Measurements from ENCODE around the gene DNAJC8. TPM values are rescaled to one million over a fixed set of nuclear protein-coding genes. Genes with fewer than 3 reads are reported as not detected.

DNAJC8 gene
- total RNA-seq, result 54.1 and 68.1 TPM in 2 replicates

DNA sequence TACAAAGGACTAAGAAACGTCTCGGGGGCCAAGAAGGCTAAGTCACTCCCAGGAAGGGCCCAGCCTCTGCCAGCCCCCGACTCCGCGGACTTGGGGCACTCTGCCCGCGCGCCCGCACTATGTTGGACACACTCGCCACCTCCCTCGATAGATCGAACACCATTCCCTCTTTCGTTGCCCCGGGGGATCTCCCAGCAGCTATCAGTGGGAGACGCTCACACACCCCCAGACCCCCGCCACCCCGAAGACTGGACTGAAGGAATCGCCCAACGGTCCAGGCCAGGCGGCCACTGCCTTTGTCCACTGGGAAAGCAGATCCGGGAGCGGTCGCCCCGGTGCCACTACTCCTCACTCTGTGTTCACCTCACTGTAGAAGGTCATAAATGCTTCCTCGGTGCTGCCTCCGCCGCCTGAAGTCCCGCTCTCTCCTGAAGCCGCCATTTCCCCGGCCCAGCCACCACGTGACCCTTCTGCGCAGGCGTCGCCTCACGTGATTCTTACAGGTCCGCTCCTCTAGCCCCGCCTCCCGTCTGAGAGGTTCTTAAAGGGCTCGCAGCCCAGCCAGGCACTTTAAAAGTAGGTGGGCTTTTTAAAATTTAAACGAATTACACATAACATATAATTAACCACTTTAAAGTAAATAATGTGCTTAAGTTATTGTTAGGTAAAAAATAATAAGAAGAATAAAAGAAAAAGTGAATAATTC is at the start of gene DNAJC8:
Gene DNAJC8 (minus strand): TSS at position 472 of the 706 bp plus-strand sequence. CDS start 31 bp downstream, at position 441.
- peak; percentile 96 for DNase-seq

- DNase-seq, result no peak
These were observed 49.0 kb upstream of the DNAJC8 start for GRCh38 chr1:28281608-28282425.

GRCh38 chr1:28280977-28281381 is 48.1 kb upstream of the DNAJC8 start:
- DNase-seq, result no peak

DNA sequence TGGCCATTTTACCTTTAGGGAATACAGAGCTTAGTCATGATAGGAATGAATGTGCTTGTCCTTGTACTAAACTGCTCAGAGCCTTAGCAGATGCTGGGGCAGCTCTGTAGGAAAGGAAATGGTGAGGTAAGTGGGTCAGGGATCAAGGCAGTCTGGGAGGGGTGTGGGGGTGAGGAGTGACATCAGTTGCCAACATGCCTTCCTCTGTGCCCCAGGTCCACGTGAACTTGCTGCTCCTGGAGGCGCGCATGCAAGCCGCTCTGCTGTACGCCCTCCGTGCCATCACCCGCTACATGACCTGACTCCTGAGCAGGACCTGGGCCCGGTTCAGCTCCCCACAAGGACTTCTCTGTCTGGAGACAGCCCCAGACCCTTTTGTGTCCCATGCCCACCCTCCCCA is 47.7 kb upstream of the DNAJC8 start:
- peak; percentile 38 for DNase-seq

- no peak for DNase-seq
These were observed 46.9 kb upstream of the DNAJC8 start for GRCh38 chr1:28279721-28280120.

DNA sequence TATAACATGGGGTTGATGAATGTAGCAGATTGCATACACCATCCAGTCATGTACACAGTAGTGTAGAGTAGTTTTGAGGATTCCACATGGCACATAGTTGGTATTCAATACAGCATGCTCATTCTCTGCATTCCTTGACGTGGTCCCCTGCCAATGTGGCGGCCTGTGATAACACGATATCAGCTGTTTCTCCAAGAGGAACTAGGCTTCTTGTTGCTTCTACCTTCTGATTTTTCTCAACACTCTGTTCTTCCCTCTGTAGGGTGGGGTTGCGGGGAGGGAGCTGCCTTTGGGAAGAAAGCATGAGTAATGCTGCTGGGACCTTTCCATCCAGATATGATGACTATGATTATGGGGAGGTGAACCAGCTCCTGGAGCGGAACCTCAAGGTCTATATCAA is 45.9 kb upstream of the DNAJC8 start:
- DNase-seq, result no peak

DNA sequence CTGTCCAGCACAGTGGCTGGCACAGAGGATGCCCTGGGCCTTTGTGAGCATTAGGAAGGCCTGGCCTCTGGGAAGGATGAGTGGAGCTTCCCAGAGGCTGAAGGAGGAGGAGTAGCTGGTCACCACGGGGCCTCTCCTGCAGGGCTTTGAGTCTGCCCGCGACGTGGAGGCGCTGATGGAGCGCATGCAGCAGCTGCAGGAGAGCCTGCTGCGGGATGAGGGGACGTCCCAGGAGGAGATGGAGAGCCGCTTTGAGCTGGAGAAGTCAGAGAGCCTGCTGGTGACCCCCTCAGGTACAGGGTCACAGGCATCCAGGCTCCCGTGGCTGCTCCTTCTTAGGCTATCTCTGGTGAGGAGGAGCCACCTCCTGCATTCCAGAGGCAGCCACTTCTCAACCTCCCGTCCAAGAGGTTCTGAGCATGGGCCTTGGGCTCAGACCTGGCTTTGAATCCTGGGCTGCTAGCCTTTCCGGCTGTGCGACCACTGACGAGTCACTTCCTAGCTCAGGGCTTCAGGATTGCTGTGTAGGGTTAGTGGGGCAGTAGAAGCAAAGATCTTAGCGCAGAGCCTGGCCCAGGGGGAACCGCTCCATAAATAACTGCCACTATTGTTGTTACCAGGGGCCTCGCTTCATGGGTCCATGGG is 40.5 kb upstream of the DNAJC8 start:
- no peak for DNase-seq

GRCh38 chr1:28272215-28272852 is 39.5 kb upstream of the DNAJC8 start:
- DNase-seq, result no peak

DNA sequence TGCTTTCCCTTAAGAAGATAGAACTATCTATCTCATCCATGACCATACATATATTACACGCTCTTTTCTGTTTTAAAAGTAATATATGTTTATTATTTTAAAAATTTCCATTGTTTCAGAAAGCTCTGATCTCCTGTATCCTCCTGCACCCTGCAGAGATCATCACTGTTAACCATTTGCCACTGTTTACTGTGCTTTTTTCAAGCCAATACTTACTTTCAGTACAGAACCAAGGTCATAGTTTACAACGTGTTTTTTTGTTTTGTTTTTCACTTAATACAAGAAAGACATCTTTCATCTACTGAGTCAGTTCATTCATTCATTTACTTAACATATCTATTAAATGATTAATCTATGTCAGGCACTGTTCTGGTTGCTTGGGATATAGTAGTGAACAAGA is 36.7 kb upstream of the DNAJC8 start:
- no peak for DNase-seq

- no peak for DNase-seq
These were observed 34.8 kb upstream of the DNAJC8 start for GRCh38 chr1:28267633-28268032.

GRCh38 chr1:28266920-28267322 is 34.1 kb upstream of the DNAJC8 start:
- DNase-seq, result no peak

DNA sequence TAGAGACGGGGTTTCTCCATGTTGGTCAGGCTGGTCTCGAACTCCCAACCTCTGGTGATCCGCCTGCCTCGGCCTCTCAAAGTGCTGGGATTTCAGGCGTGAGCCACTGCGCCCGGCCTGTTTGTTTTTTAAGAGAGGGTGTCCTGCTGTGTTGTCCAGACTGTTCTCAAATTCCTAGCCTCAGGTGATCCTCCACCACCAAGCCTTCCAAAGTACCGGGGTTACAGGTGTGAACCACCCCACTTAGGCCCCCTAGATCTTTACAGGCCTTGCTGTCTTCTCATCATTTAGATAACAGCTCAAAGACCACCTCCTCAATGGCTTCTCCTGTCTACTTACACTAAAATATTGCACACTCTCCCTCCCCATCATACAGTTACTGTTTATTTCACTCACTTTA is 32.7 kb upstream of the DNAJC8 start:
- no peak for DNase-seq

- DNase-seq, result no peak
These were observed 32.1 kb upstream of the DNAJC8 start for GRCh38 chr1:28264897-28265296.

GRCh38 chr1:28260803-28261174 is 28.0 kb upstream of the DNAJC8 start:
- no peak for DNase-seq

- DNase-seq, result peak; percentile 88
These were observed 27.3 kb upstream of the DNAJC8 start for GRCh38 chr1:28259934-28260802.

DNA sequence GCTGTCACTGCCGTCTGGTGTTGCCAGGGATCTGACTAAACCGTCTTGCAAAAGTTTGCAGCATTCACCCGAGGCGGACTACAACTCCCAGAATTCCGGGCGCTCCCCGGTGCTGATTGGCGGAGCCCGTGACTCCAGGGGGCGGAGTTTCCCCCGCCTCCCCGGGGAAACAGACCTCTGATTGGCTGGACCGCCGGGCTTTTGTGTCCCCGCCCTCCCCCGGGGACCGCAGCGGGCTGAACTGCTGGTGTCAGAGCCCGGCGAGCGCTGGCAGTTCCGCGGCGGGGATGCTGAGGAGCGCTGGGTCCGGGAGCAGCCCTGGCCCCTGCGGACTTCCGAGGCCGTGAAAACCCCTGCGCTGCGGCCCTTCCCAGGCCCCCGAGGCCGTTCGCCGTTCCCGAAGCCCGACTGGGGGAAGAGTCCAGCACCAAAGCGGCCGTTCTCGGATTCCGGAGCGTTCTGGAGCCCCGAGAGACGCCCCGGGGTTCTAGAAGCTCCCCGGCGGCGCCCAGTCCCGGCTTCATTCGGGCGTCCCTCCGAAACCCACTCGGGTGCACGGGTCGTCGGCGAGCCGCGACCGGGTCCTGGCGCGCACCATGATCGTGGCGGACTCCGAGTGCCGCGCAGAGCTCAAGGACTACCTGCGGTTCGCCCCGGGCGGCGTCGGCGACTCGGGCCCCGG is 26.6 kb upstream of the DNAJC8 start, which contains the start of gene SESN2:
Gene SESN2 (plus strand): TSS at position 267 of the 682 bp plus-strand sequence. CDS start 330 bp downstream, at position 597.
- DNase-seq, result peak; percentile 98

GRCh38 chr1:28258628-28259251 is 25.9 kb upstream of the DNAJC8 start:
- DNase-seq, result no peak

- DNase-seq, result no peak
These were observed 24.9 kb upstream of the DNAJC8 start for GRCh38 chr1:28257736-28258135.

- no peak for DNase-seq
These were observed 23.5 kb upstream of the DNAJC8 start for GRCh38 chr1:28256197-28256827.

DNA sequence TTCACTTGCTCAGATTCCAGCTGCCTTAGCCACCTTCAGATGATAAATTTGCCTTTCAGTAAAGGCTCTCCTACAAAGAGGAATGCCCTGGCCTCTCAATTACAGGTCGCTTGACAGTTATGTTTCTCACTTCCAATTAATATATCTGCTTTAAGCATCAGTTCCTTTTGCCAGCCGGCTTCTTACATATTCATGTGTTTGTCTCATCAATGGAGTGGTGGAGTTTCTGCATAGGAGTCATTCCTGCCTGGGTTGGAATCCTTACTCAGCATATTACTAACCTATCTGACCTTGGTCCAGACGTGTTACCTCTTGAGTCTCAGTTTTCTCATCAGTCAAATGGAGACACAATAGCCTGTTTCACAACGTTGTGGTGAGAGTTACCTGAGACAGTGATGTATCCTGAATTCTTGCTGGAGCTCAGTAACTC is 17.1 kb upstream of the DNAJC8 start:
- DNase-seq, result no peak

Measured in dermis blood vessel endothelial cell (primary cell).